Neural cell (in vitro differentiated cells): ENCODE results near the gene BRI3. TPM values are rescaled to one million over a fixed set of nuclear protein-coding genes. Genes with fewer than 3 reads are reported as not detected.

Experiments used
- H2AFZ ChIP-seq: fragments of 200-600, 300-800 bp; sonication (generic), shearing (Covaris generic); 2 replicates; pipeline ENCODE4 v1.6.0; 2014; ENCODE audit warnings: low read depth, mild to moderate bottlenecking, antibody characterized with exemption, low read length, moderate library complexity
- H3F3A ChIP-seq: fragments of 200-600 bp; shearing (Covaris generic); 2 replicates; pipeline ENCODE4 v1.6.1; 2016; ENCODE audit warnings: mild to moderate bottlenecking, moderate library complexity, mixed read lengths, antibody characterized with exemption, low read length; ENCODE audit not compliant: insufficient read depth, poor library complexity, severe bottlenecking
- H3K27ac ChIP-seq: fragments of 200-600, 300-800 bp; sonication (generic), shearing (Covaris generic); 2 replicates; pipeline ENCODE4 v1.5.1; 2014; ENCODE audit warnings: mild to moderate bottlenecking, low read length, moderate library complexity
- H3K27me3 ChIP-seq: fragments of 300-800, 200-600 bp; sonication (generic), shearing (Covaris generic); 2 replicates; pipeline ENCODE4 v1.6.0; 2014; ENCODE audit warnings: mild to moderate bottlenecking, low read depth, low read length, moderate library complexity; ENCODE audit not compliant: insufficient read depth
- H3K36me3 ChIP-seq: fragments of 300-800, 200-600 bp; sonication (generic), shearing (Covaris generic); 2 replicates; pipeline ENCODE4 v1.5.1; 2014; ENCODE audit warnings: mild to moderate bottlenecking, antibody characterized with exemption, low read length, moderate library complexity; ENCODE audit not compliant: insufficient read depth
- H3K4me2 ChIP-seq: fragments of 300-800, 200-600 bp; sonication (generic), shearing (Covaris generic); 2 replicates; pipeline ENCODE4 v1.6.0; 2014; ENCODE audit warnings: mild to moderate bottlenecking, low read length
- H3K4me3 ChIP-seq: fragments of 300-800, 200-600 bp; sonication (generic), shearing (Covaris generic); 2 replicates; pipeline ENCODE4 v1.5.1; 2014; ENCODE audit warnings: mild to moderate bottlenecking, low read length, moderate library complexity
- H3K79me2 ChIP-seq: fragments of 200-600 bp; shearing (Covaris generic); replicated peaks from 2 replicates; pipeline ENCODE4 v1.6.0; 2014; ENCODE audit warnings: mild to moderate bottlenecking, low read length, moderate library complexity; ENCODE audit not compliant: insufficient read depth
- H3K9ac ChIP-seq: fragments of 300-800, 200-600 bp; sonication (generic), shearing (Covaris generic); 2 replicates; pipeline ENCODE4 v1.6.1; 2016; ENCODE audit warnings: mild to moderate bottlenecking, low read length, mixed read lengths
- H3K9me2 ChIP-seq: fragments of 200-600 bp; shearing (Covaris generic); 2 replicates; pipeline ENCODE4 v1.6.1; 2016; ENCODE audit warnings: mild to moderate bottlenecking, low read length, mixed read lengths; ENCODE audit not compliant: insufficient read depth
- H3K9me3 ChIP-seq: fragments of 200-600, 300-800 bp; sonication (generic), shearing (Covaris generic); 2 replicates; pipeline ENCODE4 v1.6.1; 2016; ENCODE audit warnings: mild to moderate bottlenecking, mixed run types, low read length, moderate library complexity, mixed read lengths
- H4K20me1 ChIP-seq: fragments of 200-600 bp; shearing (Covaris generic); 2 replicates; pipeline ENCODE4 v1.6.1; 2016; ENCODE audit warnings: mild to moderate bottlenecking, mixed run types; ENCODE audit not compliant: insufficient read depth
- EP300 ChIP-seq: fragments of 450-650 bp; conservative IDR thresholded peaks from 2 replicates; pipeline ENCODE4 v1.6.1; 2014; ENCODE audit warnings: antibody characterized with exemption, mild to moderate bottlenecking, moderate library complexity; ENCODE audit not compliant: poor library complexity, severe bottlenecking
- EZH2 ChIP-seq: fragments of 200-600, 300-800 bp; shearing (Covaris generic), sonication (generic); IDR thresholded peaks from 2 replicates; pipeline ENCODE4 v1.6.1; 2014; ENCODE audit warnings: antibody characterized with exemption, low read length, borderline replicate concordance, mild to moderate bottlenecking; ENCODE audit not compliant: insufficient read depth, poor library complexity, severe bottlenecking
- MXI1 ChIP-seq: fragments of 450-650 bp; conservative IDR thresholded peaks from 2 replicates; pipeline ENCODE4 v1.6.1; 2014; ENCODE audit warnings: antibody characterized with exemption, mild to moderate bottlenecking; ENCODE audit not compliant: poor library complexity, severe bottlenecking
- POLR2AphosphoS5 ChIP-seq: IDR thresholded peaks from 2 replicates; pipeline ENCODE4 v1.6.1; 2012
- RAD21 ChIP-seq: fragments of 450-650 bp; conservative IDR thresholded peaks from 2 replicates; pipeline ENCODE4 v1.6.1; 2014; ENCODE audit warnings: antibody characterized with exemption, mild to moderate bottlenecking, moderate library complexity
- SMC3 ChIP-seq: fragments of 450-650 bp; conservative IDR thresholded peaks from 2 replicates; pipeline ENCODE4 v1.6.1; 2014; ENCODE audit warnings: antibody characterized with exemption, mild to moderate bottlenecking, moderate library complexity; ENCODE audit not compliant: poor library complexity
- TAF1 ChIP-seq: IDR thresholded peaks from 2 replicates; pipeline ENCODE4 v1.6.1; 2012; ENCODE audit warnings: low read depth
- polyA plus RNA-seq: library from polyadenylated mRNA; depleted of rRNA; stranded (reverse); fragments of >200 nt; gene quantifications from 2 replicates; pipeline ENCODE4 v1.2.3, GENCODE V29; 2014
- TF ChIP-seq, protein P1 (sequence below): fragments of 450-650 bp; IDR thresholded peaks from 2 replicates; pipeline ENCODE4 v1.5.1; 2014; ENCODE audit warnings: antibody characterized with exemption, mild to moderate bottlenecking, moderate library complexity; ENCODE audit not compliant: poor library complexity, severe bottlenecking
- TF ChIP-seq, protein P2 (sequence below): IDR thresholded peaks from 2 replicates; pipeline ENCODE4 v1.6.1; 2012; ENCODE audit warnings: borderline replicate concordance

The BRI3 gene
- polyA plus RNA-seq, 1 donor from 2014 or later, result 55.6 TPM

- H3K4me2 ChIP-seq, result no peak overlapping the region
- no peaks in the 10 kb centered on the region for H3K9me3 ChIP-seq
- no peaks in the 10 kb centered on the region for H3K36me3 ChIP-seq
- no peak overlapping the region for H3K27ac ChIP-seq
- H3K9ac ChIP-seq, result no peak overlapping the region
- no peak overlapping the region for H2AFZ ChIP-seq
- no peaks in the 10 kb centered on the region for H3F3A ChIP-seq
- no peaks in the 10 kb centered on the region for H3K79me2 ChIP-seq
- H3K9me2 ChIP-seq, result no peaks in the 10 kb centered on the region
- no peaks in the 10 kb centered on the region for H4K20me1 ChIP-seq
- no peaks in the 10 kb centered on the region for H3K27me3 ChIP-seq
- no peak overlapping the region for H3K4me3 ChIP-seq
- TF ChIP-seq POLR2AphosphoS5, result no peak
- TF ChIP-seq RAD21, result no peak
- no peak for TF ChIP-seq EP300
- TF ChIP-seq TAF1, result no peak
- TF ChIP-seq, protein P1, sequence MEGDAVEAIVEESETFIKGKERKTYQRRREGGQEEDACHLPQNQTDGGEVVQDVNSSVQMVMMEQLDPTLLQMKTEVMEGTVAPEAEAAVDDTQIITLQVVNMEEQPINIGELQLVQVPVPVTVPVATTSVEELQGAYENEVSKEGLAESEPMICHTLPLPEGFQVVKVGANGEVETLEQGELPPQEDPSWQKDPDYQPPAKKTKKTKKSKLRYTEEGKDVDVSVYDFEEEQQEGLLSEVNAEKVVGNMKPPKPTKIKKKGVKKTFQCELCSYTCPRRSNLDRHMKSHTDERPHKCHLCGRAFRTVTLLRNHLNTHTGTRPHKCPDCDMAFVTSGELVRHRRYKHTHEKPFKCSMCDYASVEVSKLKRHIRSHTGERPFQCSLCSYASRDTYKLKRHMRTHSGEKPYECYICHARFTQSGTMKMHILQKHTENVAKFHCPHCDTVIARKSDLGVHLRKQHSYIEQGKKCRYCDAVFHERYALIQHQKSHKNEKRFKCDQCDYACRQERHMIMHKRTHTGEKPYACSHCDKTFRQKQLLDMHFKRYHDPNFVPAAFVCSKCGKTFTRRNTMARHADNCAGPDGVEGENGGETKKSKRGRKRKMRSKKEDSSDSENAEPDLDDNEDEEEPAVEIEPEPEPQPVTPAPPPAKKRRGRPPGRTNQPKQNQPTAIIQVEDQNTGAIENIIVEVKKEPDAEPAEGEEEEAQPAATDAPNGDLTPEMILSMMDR, result no peak
- TF ChIP-seq, protein P2, sequence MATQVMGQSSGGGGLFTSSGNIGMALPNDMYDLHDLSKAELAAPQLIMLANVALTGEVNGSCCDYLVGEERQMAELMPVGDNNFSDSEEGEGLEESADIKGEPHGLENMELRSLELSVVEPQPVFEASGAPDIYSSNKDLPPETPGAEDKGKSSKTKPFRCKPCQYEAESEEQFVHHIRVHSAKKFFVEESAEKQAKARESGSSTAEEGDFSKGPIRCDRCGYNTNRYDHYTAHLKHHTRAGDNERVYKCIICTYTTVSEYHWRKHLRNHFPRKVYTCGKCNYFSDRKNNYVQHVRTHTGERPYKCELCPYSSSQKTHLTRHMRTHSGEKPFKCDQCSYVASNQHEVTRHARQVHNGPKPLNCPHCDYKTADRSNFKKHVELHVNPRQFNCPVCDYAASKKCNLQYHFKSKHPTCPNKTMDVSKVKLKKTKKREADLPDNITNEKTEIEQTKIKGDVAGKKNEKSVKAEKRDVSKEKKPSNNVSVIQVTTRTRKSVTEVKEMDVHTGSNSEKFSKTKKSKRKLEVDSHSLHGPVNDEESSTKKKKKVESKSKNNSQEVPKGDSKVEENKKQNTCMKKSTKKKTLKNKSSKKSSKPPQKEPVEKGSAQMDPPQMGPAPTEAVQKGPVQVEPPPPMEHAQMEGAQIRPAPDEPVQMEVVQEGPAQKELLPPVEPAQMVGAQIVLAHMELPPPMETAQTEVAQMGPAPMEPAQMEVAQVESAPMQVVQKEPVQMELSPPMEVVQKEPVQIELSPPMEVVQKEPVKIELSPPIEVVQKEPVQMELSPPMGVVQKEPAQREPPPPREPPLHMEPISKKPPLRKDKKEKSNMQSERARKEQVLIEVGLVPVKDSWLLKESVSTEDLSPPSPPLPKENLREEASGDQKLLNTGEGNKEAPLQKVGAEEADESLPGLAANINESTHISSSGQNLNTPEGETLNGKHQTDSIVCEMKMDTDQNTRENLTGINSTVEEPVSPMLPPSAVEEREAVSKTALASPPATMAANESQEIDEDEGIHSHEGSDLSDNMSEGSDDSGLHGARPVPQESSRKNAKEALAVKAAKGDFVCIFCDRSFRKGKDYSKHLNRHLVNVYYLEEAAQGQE, result no peak
- no peak for TF ChIP-seq MXI1
- TF ChIP-seq SMC3, result no peak
- no peak for TF ChIP-seq EZH2
Observed at GRCh38 chr7:98294326-98294725, 12.8 kb downstream of the BRI3 start.

GRCh38 chr7:98294798-98295382 lies 13.4 kb downstream of the BRI3 start:
- no peaks in the 10 kb centered on the region for H3K27me3 ChIP-seq
- no peaks in the 10 kb centered on the region for H3K36me3 ChIP-seq
- TF ChIP-seq POLR2AphosphoS5 (peak; percentile 14), SMC3 (peak; percentile 48), RAD21 (peak; percentile 60), MXI1 (no peak)
- TF ChIP-seq, protein P1, result peak; percentile 61
- no peaks in the 10 kb centered on the region for H3F3A ChIP-seq
- no peak overlapping the region for H3K9ac ChIP-seq
- H4K20me1 ChIP-seq, result no peaks in the 10 kb centered on the region
- no peaks in the 10 kb centered on the region for H3K9me3 ChIP-seq
- H3K4me3 ChIP-seq, result no peak overlapping the region
- no peak overlapping the region for H3K27ac ChIP-seq
- no peaks in the 10 kb centered on the region for H3K79me2 ChIP-seq
- no peak overlapping the region for H2AFZ ChIP-seq
- no peak overlapping the region for H3K4me2 ChIP-seq
- H3K9me2 ChIP-seq, result no peaks in the 10 kb centered on the region
